HG03520 (cell line): ENCODE measurements around the gene RASD1.

Source experiments
- ATAC-seq: cut with Tn5 transposase; IDR thresholded peaks from one replicate; pipeline ENCODE4 v1.9.1; 2021; ENCODE audit warnings: mild to moderate bottlenecking, moderate library complexity; ENCODE audit not compliant: unreplicated experiment

RASD1 gene

DNA sequence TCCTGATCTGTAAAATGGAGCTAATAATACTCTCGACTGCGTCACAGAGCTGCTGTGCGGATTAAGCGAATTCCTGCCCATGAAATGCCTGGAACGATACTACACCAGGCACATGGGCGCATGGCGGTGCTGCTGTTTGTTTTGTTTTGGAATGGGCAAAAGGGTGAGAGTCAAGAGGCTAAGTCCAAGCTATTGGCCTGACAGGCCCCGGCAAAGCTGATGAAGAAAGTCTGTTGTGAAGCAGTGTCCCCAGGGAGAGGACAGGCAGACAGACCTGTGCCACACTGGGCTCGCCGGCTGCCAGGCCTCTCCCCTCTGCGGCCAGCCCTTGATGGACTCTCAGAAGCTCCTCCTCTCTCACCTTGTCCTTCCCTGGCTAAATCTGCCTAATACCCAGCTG lies 31.3 kb upstream of the RASD1 start:
- no peak for ATAC-seq

DNA sequence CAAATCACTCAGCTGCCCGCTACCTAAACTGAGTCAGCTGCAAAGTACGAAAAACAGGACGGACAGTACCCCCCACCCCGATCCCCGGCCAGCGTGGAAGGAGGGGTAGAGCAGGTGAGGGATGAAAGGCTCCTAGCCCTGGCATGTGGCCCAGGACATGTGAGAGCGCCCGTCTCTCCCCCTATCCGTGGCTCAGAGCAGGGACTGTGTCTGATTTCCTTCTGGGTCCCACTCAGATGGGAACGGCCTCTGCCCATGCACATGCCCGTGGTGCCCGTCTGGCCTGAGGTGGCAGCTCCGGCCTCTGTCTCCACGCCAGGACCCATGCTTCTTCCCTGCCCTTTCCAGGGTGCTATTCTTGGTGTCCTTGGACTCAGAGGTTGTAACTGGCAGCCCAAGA lies 30.2 kb upstream of the RASD1 start:
- ATAC-seq, result no peak

DNA sequence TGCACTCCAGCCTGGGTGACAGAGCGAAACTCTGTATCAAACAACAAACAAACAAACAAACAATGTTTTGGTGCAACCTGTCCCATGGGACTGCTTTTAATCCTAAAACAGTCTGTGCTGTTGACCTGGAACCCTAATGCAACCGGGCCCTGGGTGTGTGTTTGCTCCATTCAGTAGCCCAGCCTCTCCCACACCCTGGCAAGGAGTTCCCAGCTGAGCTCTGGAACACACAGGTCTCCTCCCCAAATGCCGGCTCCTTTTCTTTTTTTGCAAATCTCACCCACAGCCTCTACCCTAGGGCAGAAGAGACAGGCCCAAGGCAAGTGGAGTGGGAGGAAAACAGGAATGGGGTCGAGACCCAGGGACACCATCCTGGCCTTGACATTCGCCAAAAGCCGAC lies 29.8 kb upstream of the RASD1 start:
- no peak for ATAC-seq

DNA sequence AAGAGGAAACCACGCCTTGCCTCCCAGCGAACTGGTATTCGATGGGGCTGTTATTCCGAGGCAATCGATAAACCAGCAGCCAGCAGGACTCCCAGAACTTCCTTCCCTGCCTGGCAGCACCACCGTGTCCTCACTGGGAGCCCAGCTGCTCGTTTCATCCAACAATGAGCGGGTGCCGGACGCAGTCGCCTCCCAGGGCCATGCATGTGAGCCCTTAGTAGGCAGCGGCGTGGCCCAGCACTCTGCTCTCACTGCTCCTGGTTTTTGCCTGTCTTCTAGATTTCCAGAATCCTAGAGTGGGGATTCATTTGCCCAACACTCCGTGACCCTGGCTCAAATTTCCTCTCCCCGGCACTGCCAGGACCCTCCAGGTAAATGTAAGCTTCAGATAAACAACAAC lies 29.1 kb upstream of the RASD1 start:
- no peak for ATAC-seq

DNA sequence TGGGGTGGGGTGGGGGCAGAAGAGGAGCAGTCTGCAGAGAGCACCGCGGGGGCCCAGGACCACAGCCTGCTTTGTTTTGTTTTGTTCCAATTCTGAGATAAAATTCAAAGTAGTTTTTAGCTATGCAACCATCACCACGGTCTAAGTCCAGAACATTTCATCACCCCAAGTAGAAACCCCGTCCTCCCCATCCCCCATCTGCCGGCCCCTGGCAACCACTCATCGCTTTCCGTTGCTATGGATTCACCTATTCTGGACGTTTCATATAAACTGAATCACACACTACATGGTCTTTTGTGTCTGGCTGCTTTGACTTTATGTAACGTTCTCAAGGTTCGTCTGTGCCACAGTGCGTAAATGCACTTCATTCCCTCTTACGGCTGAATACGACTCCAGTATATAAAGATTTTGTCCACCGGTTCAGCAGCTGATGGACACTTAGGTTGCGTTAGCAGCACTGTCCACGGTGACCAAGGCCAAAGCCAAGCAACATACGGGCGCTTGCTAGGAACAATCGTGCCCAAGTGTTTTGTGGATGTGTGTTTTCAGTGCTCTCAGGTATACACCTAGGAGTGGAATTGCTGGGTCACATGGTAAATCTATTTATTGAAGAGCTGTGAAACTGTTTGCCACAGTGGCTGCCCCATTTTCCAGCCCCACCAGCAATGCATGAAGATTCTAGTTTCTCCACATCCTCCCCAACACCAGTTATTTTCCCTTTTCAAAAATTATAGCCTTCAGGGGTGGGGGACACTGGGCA lies 27.7 kb upstream of the RASD1 start:
- ATAC-seq, result no peak

DNA sequence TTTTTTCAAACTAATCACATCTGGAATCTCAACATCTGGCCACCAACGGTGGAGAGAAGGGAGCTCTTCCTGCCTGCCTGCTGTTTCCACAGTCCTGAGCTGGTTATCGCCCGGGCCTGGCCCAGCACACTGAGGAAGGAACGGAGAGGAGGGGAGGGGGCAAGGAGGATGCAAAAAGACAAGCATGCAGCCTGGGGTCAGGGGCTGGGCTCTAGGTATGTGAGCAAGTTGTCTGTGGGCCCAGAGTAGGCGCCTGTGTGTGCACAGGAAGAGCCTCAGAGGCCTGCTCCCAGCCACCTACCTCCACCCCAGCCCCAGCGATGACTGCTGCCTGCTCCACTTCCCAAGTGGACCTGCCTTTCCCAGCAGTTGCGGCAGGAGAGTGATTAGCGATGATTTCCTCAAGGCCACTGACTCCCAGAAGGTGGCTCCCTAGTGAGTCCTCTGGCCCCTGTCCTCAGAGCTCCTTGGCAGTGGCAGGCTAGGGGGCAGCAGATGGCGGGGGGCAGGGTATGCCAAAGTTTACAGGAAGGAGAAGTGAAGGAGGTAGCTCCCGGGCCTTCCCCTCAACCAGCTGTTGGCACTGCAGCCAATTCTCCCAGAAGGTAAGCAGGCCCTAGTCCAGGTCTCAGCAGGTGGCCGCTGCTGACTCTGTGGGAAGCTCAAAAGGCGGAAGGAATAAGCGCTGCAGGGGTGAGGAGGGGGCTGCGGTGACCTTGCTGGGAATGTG lies 27.0 kb upstream of the RASD1 start:
- no peak for ATAC-seq

DNA sequence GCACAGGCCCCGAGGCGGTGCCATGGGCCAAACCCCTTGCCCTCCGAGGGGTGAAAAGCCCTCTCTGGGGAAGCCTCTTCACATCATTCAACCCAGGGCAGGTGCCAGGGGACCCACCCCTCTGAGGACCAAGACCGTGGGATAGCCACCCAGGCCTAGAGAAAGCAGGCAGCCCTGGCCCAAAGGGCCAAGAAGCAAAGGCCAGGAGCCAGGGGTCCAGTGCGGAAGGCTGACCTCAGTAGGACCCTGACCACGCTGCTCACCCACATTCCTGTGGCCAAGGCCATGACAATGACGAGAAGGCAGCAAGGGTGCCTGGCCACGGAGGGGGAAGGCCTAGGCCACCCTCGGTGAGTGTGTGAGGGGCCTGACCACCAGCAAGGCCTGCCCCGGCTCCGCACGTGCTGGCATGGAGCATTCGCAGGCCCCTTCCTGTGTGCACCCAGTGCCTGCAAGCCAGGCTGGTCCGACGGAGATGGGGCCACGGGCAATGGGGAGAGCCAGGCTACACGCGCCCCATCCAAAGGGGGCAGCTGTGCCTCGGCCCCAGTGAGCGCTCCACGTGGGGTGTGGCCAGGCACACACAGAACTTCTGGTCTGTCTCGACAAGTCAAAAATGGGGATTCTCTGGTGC lies 24.5 kb upstream of the RASD1 start:
- no peak for ATAC-seq

DNA sequence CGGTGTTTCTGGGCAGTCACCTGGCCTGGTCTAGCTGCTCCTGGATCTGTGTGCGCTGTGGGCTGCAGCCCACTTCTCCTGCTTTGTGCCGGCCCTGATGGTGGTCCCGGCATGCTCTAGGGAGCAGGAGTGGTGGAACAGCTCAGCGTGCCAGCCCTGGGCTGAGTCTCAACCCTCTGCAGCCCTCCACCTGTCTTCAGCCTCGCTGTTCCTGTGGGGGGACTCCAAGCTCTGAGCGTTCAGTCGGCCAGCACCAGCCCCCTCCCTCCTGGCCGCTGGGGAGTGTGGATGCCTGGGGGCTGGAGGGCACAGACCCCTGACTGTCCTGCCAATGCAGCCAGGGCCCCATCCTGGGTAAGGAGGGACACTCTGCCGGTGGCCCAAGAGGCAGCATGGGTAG lies 23.7 kb upstream of the RASD1 start:
- no peak for ATAC-seq

DNA sequence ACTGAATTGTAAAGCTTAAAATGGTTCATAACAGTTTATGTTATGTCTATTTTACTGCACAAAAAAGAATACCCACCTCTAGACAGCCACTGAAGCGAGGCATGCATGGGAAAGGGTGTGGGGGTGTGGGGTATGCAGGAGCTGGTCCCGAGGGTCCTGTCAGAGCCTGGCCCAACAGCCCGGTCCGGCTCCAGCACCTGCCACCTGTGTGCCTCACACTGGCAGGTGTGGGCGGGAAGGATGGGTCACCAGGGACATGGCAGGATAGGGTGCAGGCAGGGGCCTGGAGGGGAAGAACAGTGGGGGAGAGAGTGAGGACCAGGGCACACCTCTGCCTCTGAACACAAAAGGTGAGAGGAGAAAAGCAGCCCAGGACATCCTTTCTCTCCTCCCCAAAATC lies 22.8 kb upstream of the RASD1 start:
- no peak for ATAC-seq

DNA sequence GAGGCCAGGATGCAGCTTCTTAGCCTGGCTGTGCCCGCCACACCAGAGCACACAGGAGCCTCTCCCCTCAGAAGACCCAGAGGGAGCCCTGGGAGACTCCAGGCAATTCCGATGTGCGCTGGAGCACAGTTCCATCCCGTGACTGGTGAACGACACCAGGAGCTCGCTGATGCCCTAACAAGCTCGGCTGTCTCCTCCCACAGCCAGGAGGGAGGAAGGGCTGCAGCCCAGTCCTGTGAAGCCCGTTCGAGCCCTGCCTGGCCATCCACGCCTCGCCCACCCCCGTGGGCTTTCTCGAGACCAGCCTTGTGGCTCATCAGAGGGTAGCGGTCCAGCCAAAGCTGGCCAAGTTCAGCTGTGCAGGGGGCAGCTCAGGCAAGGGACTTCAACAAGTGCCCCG lies 21.8 kb upstream of the RASD1 start:
- ATAC-seq, result no peak

DNA sequence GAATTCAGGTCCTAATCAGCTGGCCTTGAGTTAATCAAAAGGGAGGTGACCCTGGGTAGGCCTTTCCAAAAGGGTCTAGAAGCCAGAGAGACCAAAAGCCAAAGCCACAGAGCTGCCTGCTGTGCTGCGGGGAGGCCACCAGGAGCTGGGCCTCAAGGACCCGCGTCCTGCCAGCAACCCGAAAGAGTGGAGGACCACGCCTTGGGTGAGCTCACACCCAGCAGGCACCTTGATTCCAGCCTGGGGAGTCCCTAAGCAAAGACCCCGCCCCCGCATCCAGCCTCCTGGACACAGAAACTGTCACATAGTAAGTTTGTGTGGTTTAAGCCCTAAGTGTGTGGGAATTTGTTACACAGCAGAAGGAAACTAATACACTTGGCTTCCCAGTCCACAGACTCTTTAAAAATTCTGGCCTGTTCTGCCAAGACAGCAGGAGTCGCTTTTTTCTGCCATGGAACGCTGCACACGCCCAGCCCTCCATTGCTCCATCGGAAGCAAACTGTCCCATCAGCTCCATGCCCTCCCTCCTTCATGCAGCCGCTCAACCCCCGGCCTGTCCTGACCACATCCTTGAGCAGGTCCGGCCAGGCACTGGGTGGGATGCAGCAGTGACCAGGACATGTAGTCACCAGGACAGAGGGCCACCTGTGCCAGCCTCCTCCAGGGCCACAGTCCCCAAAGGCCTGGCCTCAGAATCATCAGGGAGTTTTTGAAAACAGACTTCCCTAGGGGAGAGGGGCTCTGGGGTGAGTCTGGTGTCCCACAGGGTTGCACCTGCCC lies 20.9 kb upstream of the RASD1 start:
- no peak for ATAC-seq

DNA sequence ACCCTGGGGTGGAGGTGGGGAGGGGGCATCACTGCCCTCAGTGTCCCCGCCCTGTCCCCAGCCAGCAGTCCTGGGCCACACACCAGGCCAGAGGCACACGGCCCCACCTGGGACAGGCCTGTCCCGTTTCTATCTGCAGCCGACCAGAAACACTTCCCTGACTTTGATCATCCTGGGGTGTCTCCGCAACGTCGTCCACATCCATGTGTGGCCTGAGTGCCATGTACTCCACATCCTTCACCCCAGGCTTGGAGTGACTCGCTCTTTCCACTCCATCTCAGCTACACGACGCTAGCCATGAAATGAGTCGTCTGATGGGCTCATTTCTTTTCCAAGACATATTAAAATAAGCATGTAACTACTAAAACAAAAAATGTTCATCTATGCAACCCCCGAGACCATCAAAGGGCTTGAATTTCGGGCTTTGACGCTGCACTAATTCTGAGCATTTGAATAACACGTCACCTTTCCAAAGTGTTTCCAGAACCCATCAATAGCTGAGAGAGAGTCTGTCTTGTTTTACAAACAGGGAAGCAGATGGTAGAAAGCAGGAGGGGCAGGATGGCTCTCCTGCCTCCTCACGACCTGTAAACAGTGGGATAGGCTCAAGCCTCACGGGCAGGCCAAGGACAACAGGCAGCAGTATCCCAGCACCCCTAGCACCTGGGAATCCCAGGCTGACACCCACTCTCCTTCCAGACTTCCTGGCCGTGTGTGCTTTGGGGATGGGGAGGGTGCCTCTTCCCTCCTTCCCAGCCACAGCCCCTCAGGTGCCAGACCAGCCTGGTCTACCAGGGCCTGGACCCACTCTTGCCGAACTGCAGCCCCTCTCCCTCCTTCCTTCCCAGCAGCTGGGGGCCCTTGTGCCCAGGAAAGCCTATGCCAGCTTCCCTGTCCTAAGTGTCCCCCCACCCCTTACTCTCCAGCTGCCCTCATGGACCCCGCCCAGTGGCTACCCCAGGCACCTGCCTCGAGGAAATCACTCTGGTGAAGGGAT lies 20.0 kb upstream of the RASD1 start:
- ATAC-seq, result no peak

DNA sequence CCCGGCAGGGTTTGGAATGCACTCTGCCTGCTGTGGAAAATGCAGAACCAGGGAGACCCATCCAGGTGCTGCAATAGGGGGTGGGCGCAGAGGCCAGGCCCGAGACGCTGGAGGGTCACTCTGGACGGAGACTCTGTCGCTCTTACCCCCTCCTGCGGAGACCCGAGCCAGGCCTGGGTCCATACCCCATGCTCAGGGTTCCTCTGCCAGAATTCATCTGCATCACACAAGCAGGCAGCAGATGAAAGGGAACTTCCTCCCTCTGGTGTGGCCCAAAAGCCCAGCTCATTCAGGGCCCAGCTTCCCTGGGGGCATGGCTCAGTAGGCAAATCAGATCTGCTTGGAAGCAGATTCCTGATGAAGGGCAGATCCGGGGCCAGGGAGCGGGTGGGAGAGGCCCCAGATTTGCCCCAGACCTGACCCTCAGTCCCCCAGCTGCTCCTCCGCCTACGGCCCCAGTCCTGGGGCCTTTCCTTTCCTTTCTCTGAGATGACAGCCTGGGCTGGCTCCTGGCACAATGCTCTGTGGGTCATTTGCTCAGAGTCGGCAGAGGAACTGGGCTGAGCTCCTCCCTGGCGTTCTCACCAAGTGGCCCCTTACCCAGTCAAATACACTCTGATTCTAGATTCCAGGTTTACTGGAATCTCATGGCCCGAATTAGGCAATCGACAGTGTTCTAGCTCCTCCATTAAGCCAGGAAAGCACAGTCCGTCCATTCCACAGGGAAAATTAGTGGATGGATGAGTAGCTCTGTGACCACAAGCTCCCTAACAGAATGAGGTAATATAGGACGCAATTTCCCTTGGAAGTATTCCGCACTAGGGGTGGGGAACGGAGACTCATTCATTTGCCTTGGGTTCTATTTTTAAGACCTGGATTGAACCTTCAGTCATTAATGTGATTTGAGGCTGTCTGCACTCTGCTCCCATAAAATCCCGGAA lies 19.1 kb upstream of the RASD1 start:
- no peak for ATAC-seq

DNA sequence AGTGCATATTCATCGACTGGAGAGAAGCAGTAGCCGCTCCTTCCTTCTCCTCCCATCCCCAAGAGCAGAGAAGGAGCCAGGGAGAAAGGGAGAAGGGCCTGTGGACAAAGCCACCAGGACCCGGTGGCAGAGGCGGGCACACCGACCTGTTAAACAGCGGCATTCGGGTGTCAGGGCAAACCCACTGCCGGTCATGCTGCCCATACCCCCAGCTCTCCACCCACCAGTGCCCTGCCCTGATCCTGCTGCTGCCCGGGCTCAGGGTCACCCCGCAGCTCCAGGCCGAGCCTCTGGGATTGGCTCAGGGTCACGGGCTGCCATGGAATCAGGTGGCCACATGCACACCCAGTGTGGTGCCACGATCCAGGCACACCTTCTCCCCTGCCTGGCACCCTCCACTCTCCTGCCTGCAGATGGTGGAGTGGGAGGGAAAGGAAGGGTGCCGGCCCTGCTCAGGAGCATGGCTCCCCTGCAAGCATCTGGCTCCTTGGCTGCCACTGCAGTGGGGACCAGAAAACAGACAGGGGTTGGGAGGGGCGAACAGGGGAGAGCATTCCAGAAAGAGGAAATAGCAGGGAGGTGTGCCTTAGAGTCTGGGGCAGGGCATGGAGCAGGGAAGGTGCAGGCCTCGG lies 18.3 kb upstream of the RASD1 start:
- no peak for ATAC-seq

DNA sequence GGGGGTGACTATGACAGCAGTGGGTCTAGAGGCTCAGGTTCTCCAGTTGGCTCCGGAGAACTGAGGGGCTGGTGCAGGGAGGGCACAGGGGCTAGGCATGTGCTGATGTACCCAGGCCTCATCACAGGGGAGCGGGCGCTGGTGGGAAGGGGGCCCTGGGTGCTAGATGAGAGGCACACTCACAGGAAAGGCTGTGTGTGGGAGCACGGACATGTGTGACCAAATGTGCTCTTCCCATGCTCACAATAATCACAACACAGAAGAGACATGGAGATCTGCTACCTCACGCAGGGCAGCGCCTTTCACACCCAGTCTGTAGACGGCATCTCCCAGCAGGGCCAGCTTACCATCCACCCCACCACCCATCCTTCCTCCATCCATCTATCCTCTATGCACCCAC lies 17.4 kb upstream of the RASD1 start:
- no peak for ATAC-seq

DNA sequence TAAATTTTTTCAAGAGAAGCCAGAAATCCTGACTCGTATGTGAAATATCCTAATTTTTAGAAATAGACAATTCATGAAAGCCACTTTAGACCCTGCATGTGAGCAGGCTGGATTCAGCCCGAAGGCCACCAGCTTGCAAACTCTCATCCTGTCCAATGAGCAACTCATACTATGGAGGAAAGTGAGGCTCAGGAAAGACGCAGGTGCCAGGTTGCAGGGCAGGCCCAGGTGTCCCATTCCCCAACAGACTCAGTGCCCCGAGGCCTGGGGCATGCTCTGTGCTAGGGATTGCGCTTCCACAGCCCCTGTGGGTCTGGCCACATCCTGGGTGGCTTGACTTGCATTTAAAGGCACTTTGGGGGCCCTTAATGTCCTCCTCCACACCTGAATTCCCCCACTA lies 16.7 kb upstream of the RASD1 start:
- ATAC-seq, result no peak

DNA sequence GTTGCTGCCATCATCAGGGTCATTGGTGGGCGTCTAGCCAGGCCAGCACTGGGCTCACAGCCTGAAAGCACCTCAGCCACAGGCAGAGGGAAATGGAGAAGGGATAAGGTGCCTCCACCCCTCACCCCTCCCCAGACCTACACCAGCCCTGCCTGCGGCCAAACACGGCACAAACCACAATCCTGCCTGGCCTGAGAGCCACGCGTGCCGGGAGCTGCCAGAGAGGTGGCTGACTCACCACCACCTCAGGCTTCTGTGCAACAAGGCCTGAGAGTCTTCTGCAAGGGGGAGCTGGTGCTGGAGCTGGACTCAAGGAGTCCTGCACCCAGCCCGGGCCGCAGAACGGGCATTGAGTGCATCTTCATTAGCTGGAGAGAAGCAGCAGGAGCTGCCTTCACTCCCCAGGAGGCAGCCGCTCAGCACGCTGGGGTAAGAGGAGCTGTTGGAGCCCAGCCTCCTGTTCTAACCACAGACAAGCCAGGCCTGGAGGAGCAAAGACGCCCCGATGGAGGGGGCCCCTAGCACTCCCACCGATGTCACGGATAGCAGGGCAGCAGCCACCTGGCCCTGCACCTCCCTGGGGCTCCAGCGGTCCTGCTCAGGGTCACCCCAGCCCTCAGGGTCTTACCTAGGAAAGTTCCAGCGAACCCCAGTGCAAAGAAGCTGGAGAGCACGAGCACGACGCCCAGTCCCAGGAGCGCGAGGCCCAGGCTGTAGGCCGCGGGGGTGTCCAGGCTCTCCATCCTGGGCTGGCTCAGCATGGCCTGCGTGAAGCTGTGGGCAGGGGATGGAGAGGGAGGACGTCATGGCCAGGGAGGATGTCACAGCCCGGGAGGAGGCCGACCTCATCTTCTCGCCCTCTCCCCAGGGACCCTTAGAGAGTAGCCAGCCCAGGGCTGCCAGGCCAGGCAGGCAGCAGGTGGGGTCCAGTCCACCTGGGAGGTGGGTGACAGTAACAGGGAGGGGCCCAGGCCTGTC lies 16.0 kb upstream of the RASD1 start:
- no peak for ATAC-seq
